Stimulated activated CD8-positive, alpha-beta memory T cell treated with anti-CD3 and anti-CD28 coated beads, Interleukin-15, amount 100 ng/mL, for 24 hours (primary cell): ENCODE data around the gene GPR78.

Source experiments
- DNase-seq: peaks from one replicate; pipeline ENCODE4 v3.0.0-alpha.2; 2020; ENCODE audit warnings: low read depth

The GPR78 gene

GRCh38 chr4:8586671-8587468 is 6.7 kb downstream of the GPR78 start:
- no peak for DNase-seq

DNA sequence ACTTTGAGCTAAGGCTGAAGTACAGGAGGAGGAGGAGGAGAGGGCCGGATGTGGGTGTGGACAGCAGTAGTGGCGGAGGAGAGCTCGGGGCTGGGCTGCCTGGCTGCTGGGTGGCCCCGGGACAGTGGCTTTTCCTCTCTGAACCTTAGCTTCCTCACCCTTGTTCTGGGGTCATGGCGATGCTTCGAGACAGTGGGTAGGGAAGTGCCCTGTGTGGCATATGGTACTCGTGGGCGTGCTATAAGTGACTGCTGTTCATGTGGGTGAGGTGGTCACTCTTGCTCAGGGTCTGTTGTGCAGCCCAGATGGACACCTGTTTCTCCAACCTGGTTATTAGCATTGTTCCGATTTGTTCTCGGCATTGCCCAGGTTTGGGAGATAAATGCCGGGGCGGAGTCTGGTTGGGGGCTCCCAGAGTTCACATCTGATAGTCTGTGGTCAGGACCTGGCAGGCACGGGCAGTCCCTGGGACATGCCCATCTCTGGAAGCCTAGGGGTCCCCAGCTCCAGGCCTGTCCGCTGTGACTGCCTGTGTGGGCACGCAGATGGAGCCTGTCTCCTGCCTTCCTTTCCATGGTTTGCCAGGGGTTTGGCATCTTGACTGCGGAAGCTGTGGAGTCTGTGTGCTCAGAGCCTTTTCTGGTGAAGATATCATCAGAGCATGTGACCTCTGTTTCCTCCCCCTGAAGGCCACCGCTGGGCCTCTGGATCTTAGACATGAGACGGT is 7.4 kb downstream of the GPR78 start:
- DNase-seq, result no peak

- DNase-seq, result no peak
Measured at GRCh38 chr4:8588196-8588470, 7.9 kb downstream of the GPR78 start.

GRCh38 chr4:8589336-8589735 is 9.1 kb downstream of the GPR78 start:
- DNase-seq, result no peak

DNA sequence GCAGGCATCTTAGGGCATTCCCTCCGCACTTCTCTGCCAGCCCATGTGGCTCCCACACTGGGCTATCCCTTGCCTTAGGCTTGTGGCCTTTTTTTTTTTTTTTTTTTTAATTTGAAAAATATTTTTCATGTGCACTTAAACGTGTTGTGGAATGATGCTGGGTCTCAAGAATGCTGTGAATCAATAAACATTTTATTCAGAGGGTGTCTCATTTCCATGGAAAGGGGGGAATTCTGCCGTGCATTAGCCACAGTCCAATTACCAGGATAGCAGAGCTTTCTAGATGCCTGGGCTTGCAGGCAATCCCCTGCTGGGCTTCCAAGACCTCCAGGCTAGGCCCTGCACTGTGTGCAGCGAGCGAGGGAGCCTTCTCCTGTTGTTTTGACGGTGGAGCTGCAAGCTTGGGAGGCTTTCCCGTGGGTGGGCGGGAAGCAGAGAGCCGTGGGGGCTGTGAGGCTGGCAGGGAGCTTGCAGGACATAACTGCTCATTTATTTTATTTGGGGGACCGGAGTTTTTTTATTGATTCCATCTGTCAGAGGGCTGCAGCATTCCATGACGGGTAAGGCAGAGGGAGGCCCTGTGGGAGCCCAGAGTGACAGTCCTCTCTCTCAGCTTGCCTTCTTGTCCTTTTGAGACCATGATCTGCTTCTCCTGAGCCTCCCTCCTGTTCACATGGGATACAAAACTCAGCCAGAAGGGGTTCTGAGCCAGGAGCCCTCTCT is 9.8 kb downstream of the GPR78 start:
- DNase-seq, result no peak

DNA sequence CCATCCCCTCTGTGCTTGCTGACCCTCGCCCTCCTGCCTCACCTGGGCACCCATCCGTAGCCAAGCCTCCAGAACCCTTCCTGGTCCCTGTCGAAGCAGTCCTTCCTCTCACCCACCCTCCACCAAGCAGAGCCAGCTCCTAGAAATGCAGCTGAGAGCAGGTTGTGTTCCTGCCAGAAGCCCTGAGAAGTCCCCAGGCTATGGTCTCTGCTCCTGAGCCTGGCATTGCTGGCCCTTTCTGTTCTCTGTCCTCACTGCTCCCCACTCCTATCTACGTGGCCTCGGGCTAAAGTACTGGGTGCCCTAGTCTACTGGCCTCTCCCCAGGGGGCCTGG is 10.3 kb downstream of the GPR78 start:
- no peak for DNase-seq

GRCh38 chr4:8591114-8591513 is 10.9 kb downstream of the GPR78 start:
- DNase-seq, result no peak

DNA sequence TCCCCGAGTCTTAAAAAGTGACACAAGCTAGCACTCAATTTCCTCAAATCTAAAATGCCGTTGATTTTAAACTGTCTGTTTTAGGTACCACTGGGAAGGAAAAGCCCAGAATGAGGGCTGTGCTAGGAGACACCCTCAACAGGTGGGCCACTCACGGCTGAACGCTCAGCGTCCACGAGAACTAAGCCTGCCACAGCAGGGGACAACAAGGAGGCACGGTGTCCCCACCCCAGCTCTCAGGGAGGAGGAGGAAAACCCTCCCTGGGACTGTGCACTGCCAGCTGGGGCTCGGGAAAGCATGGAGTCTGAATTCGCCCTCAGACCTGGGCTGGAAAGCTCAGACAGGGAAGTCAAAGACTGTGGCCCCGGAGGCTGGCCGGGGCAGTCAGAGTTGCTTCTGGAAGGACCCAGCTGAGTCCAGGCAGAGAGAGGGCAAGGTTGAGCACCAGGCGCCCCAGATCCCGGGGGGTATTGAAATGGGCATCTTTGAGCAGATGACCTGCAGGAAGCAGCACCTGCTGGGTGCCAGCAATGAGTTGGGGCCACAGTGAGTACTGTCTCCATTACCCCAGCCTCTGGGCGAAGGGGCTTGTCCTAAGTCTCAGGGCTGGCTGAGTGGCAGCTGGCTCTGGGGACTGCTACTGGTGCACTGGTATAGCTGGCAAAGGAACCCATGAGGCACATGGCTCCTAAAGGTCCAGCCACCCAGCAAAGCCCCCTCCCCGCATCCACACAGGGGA is 11.6 kb downstream of the GPR78 start:
- no peak for DNase-seq

- DNase-seq, result no peak
Measured at GRCh38 chr4:8592366-8593263, 12.4 kb downstream of the GPR78 start, which contains the start of gene CPZ. TSS of gene CPZ (plus strand) at chr4:8592765. CDS start at chr4:8592834, 69 bp downstream.

GRCh38 chr4:8593264-8594096 is 13.3 kb downstream of the GPR78 start:
- no peak for DNase-seq

- no peak for DNase-seq
Measured at GRCh38 chr4:8594097-8595038, 14.2 kb downstream of the GPR78 start.

- DNase-seq, result no peak
Measured at GRCh38 chr4:8595237-8596087, 15.3 kb downstream of the GPR78 start.

GRCh38 chr4:8596891-8597290 is 16.7 kb downstream of the GPR78 start:
- DNase-seq, result no peak

DNA sequence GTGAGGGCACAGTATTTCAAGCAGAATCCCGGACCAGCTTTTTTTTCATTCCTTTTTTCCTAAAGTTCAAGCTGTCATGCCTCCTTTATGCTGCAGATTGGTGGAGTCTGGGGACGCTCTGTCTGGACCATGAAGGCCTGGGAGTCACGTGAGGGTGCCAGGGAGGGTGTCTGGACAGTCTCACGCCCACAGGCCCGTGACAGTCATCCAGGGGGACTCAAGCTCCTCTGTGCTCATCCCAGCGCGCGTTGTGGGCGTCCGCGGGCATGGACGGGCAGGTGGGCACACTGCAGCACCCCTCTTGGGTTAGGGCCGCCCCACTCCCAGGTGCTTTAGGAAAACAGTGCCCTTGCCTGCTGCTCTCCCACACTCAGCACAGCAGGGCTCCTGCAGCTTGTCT is 17.1 kb downstream of the GPR78 start:
- DNase-seq, result no peak

- DNase-seq, result no peak
Measured at GRCh38 chr4:8597791-8598190, 17.6 kb downstream of the GPR78 start.

DNA sequence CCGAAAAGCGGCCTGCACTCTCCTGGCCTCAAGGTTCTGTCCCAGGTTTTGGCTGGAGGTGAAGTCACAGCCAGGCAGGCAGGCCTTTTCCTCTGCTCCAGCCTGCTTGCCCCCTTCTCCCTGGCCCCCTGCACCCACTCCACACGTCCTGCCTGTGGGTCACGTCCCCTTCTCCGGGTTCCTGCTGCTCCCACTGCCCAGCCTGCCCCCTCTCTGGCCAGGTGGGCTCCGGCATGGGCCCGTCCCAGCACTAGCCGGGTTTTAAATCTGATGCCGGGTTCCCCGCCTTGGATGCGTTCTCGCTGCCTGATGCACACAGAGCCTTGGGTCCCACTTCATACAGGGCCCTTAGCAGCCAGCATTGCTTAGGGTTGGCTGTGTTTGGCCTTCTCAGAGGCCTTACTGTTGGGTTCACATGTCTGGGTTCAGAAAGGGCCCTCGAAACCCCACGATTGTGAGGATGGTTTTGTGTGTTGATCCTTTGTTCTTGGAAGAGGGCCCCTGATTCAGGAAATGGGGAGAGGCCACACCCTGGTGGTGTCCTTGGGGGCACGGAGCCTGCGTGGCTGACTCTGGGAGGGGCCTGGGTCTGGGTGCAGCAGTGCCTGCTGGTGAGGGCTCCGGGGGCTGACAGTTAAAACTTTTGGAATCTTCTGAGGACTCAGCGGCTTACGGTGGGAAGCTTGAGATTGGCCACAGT is 18.3 kb downstream of the GPR78 start:
- DNase-seq, result no peak

DNA sequence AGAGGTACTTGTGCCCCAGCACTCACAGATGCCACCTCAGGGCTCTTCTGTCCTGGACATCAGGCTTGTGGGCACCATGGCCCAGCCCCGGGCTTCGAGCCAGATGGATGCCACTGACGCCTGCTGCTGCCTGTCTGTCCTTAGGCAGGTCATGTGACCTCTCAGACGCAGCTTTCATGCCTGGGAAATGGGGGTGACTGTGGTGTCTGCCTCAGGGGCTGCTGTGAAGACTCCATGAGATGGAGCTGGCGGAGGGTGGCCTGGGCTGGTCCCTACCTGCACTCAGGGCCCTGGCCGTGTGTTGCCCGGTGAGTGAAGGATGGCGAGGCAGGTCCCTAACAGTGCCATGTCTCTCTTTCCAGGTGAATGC is 18.9 kb downstream of the GPR78 start:
- DNase-seq, result no peak

DNA sequence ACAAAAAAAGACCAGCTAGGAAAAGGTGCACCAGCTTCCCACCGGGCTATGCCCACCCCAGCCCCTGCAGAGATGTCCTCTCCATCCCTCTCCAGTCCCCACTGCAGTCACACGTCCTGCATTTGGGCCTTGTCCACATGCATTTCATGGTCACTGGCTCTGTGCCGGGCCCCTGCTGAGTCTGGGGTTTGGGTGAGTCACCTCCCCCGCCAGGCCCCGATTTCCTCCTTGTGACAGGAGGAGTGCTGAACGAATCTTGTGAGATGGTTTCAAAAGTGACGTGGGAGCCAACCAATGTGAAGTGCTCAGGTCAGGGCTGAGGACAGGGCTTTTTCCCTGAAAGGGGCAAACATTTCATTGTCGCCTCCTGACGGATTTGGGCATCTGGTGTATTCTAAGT is 19.5 kb downstream of the GPR78 start:
- DNase-seq, result no peak
